HG03280 (cell line): Measurements from ENCODE around the gene NCOR1.

Source experiments
- ATAC-seq: cut with Tn5 transposase; IDR thresholded peaks from one replicate; pipeline ENCODE4 v1.9.1; 2021; ENCODE audit warnings: mild to moderate bottlenecking, moderate library complexity; ENCODE audit not compliant: unreplicated experiment

NCOR1 gene

GRCh38 chr17:16037636-16038035 is 177.7 kb downstream of the NCOR1 start:
- ATAC-seq = no peak

- no peak for ATAC-seq
Measured at GRCh38 chr17:16036261-16036660, 179.1 kb downstream of the NCOR1 start.

- ATAC-seq = no peak
Measured at GRCh38 chr17:16033729-16034349, 181.5 kb downstream of the NCOR1 start.

- peak; percentile 86 for ATAC-seq
Measured at GRCh38 chr17:16027708-16028584, 187.4 kb downstream of the NCOR1 start.

GRCh38 chr17:16026895-16027294 is 188.4 kb downstream of the NCOR1 start:
- no peak for ATAC-seq

GRCh38 chr17:16025202-16025601 is 190.1 kb downstream of the NCOR1 start:
- no peak for ATAC-seq

- ATAC-seq = no peak
Measured at GRCh38 chr17:16023881-16024280, 191.5 kb downstream of the NCOR1 start.

- no peak for ATAC-seq
Measured at GRCh38 chr17:16019347-16019746, 196.0 kb downstream of the NCOR1 start.

- ATAC-seq = no peak
Measured at GRCh38 chr17:16013943-16014407, 201.4 kb downstream of the NCOR1 start.

- ATAC-seq = no peak
Measured at GRCh38 chr17:16007439-16007838, 207.9 kb downstream of the NCOR1 start.

- no peak for ATAC-seq
Measured at GRCh38 chr17:16005636-16006035, 209.7 kb downstream of the NCOR1 start.

GRCh38 chr17:16003841-16004240 is 211.5 kb downstream of the NCOR1 start:
- ATAC-seq = no peak

GRCh38 chr17:16002708-16003260 is 212.6 kb downstream of the NCOR1 start:
- ATAC-seq = no peak

- ATAC-seq = no peak
Measured at GRCh38 chr17:16001226-16001897, 214.0 kb downstream of the NCOR1 start.

GRCh38 chr17:15999974-16000827 is 215.1 kb downstream of the NCOR1 start:
- peak; percentile 37 for ATAC-seq

GRCh38 chr17:15999141-15999973 is 216.0 kb downstream of the NCOR1 start, which contains the start of the genes TTC19 and ZSWIM7:
TSS of gene TTC19 (plus strand) at chr17:15999824. CDS start at chr17:15999849, 25 bp downstream.
TSS of gene ZSWIM7 (minus strand) at chr17:15999704. CDS start at chr17:15999594, 110 bp downstream.
- peak; percentile 92 for ATAC-seq

GRCh38 chr17:15998031-15998562 is 217.2 kb downstream of the NCOR1 start:
- no peak for ATAC-seq

- ATAC-seq = no peak
Measured at GRCh38 chr17:15996322-15996721, 219.0 kb downstream of the NCOR1 start.
